Cardiac septum (tissue), 1 donor: ENCODE data around the gene EMID1. TPM values are rescaled to one million over a fixed set of nuclear protein-coding genes. Genes with fewer than 3 reads are reported as not detected.

Source experiments
- DNase-seq: peaks from one replicate; pipeline ENCODE4 v3.0.0-alpha.2; 2020; ENCODE audit warnings: low spot score
- intact Hi-C: fragments of 100-400 bp; cut with DNase I; formaldehyde crosslinking; loops from one replicate; pipeline ENCODE4 v1.14.0; 2022
- total RNA-seq: library from RNA; stranded (reverse); fragmentation: NEBNext Ultra II Directional; extraction: Animal tissue kit (Norgen Biotek cat#: 25700); gene quantifications from one replicate; pipeline ENCODE4 v1.2.1, GENCODE V29; 2021
- donor health status: DM: no; HTN: no; CAD: no.

The EMID1 gene
- total RNA-seq, 1 donor from 2014 or later = 1.3 TPM

DNA sequence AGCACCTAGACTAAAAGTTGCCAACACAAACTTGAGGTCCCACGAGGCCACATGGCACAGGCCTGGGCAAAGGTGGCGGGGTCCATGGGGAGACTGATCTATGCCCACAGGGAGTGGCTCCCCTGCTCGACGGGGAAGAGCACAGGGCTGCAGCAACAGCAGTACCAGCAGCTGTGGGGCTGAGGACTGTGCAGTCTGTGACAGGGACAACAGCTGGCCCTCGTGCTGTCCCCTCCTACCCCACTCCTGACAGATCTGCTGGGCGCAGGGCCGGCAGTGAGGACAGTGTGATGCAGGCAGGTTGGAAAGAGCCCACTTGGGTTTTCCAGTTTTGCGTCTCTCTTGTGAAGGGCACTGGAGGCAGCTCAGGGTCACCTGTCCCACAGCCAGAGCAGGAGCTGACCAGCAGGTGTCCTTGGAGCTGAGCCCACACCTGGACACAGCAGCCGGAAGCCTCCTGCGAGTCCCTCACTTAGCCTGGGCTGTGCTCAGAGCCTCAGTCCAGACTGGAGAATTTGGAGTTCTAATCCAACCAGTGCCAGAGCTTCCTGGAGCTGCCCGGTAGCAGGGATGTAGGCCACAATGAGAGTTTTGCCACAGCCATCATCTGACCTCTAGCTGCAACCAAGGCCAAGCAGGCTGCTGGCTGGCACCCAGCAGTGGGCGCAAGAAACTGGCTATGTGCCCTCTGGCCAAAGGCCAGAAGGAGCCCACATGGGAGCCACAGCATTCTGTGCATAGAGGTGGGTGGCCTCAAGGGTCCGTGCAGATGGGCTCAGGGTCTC, 97.2 kb downstream of the EMID1 start:
- no peak for DNase-seq
- intact Hi-C loops = no loop called here

DNA sequence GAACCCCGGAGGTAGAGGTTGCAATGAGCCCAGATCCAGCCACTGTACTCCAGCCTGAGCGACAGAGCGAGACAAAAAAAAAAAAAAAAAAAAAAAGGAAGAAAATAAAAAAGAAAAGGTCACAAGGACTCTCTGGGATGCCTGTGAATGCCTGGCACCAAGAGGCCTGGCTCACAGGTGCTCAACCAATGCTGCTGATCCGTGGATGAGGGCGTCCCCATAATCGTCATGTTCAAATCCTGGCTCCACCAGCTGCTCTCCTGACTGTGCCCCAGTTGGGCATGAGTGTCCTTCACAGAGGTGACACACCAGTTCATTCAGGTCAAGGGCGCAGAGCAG, 100.1 kb downstream of the EMID1 start:
- no peak for DNase-seq
- intact Hi-C loops = loop anchor here (2.0 to 5.0 kb wide), 3 partner anchors 37 to 83 kb away; partner anchors contain the start of genes AP1B1 and EWSR1

DNA sequence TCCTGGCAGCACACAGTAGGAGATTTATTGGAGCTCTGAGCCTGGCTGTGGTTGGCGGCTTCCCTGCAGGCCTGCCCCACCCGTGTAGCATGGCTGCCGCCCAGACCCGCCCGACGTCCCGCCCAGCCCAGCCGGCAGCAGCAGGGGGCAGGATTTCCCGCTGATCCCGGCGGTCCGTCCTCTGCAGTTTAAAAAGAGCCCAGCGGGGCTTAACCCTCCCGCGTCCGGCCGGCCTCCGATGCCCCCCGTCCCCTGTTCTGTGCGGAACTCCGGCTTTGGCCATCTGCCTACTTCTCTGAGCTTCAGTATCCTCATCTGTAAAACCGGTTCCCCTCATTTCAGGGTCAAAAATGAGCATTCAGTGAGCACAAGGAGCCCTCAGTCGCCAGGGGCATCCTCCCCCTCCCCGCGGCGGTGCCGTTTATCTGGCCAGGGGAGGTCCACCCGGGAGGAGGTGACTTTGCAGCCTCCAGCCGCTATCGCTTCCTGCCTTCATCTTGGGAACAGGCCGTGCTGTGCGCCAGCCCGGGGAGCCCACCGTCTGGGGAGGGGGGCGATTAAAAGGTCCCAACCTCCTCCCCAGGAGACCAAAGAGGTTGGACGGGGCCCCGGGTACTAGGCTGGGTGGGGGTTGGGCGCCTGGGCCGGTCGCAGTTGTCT, 100.6 kb downstream of the EMID1 start, which contains the start of gene GAS2L1:
TSS of gene GAS2L1 (plus strand) at position 476 of the 660 bp plus-strand sequence. CDS start 1,456 bp downstream, outside the sequence.
- peak; percentile 92 for DNase-seq
- intact Hi-C loops = loop anchor here (2.0 to 5.0 kb wide), 3 partner anchors 38 to 82 kb away; partner anchors contain the start of genes AP1B1 and EWSR1

DNA sequence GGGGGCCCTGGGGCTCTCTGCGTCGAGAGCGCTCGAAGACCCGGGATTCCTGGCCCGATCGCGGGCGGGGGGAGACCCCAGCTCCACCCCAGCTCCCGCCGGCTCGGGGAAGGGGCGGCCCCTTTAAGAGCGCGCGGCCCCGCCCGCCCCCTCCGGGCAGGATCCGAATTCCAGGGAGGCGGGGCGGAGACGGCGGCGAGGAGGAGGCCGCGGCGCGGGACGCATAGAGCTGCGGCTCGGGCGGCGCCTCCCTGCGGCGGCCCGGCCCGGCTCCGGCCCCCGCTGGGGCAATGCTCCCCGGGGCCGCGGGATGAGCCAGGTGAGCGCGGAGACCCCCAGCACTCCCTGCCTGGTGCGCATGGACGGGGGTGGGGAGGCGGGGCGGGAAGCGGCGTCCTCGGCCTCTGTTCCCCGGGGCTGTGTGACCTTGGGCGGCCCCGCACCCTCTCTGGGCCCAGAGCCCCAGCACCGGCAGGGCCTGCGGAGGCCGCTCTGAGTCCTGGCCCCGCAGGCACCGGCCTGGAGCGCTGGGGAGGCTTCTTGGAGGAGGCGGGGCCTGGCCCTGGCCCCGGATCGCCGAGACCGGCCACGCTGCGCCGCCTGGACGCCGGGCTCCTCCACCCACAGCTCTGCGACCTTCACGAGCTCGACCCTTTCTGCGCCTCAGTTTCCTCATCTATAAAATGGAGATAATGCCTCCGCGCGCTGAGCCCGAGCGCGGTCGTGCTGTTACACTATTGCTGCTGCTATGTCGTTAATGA, 101.3 kb downstream of the EMID1 start:
- peak; percentile 90 for DNase-seq
- intact Hi-C loops = loop anchor here (2.0 to 5.0 kb wide), 3 partner anchors 38 to 82 kb away; partner anchors contain the start of genes AP1B1 and EWSR1

DNA sequence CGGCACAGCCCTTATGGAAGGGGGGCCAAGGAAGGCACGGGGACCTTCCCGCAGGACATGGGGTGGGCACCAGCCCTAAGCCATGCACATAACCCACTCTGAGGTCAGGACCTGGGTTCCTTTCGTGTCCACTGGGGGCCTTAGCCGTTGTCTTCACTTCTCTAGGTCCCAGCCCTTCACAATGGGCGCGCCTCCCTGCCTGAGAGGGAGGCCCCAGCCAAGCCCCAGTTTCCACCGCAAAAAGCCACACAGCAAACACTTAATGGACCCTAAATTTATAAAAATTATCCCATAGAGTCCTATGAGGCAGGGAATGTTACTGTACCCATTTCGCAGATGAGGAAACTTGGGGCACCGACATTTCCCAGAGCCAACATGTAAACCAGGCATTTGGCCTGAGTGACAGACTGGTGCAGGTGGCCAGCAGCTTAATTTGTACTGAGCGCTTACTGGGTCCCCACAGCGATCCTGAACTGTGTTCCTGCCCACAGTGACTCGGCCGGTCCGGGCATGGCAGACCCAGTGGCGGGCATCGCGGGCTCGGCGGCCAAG, 102.0 kb downstream of the EMID1 start:
- intact Hi-C loops = loop anchor here (2.0 to 5.0 kb wide), 3 partner anchors 39 to 81 kb away; partner anchors contain the start of genes AP1B1 and EWSR1
- no peak for DNase-seq

DNA sequence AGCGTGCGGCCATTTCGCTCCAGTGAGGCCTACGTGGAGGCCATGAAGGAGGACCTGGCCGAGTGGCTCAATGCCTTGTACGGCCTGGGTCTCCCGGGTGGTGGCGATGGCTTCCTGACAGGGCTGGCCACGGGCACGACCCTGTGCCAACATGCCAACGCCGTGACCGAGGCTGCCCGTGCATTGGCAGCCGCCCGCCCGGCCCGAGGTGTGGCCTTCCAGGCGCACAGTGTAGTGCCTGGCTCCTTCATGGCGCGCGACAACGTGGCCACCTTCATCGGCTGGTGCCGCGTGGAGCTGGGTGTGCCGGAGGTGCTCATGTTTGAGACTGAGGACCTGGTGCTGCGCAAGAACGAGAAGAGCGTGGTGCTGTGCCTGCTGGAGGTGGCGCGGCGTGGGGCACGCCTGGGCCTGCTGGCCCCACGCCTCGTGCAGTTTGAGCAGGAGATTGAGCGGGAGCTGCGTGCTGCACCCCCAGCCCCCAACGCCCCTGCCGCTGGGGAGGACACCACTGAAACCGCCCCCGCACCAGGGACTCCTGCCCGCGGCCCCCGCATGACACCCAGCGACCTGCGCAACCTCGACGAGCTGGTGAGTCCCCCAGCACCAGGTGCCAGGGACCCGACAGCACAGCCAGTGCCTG, 102.6 kb downstream of the EMID1 start:
- DNase-seq = no peak
- intact Hi-C loops = loop anchor here (5.0 kb wide), 1 partner anchor 49 kb away; no protein-coding TSS in a partner anchor

DNA sequence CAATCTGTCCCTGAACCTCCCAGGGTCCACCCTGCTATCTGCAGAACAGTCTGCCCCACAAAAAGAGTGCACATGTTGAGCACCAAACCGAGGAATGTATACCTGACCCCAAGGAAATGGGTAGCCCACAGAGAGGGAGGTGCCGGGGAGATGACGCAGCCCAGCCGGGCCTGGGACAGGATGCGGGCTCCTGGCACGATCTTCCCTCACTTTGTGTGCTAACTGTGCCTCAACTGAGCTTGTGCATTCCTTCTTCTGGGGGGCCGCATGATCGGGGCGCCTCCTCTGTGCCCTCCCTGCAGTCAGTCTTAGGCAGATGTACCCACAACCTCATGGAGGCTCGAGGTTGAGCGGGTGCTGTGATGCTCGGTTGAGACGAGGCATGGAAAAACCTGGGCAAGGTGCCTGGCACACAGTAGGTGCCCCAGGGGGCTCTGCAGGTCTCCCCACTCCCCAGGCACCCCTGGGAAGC, 103.1 kb downstream of the EMID1 start:
- no peak for DNase-seq
- intact Hi-C loops = loop anchor here (5.0 kb wide), 1 partner anchor 48 kb away; no protein-coding TSS in a partner anchor

Other genes with a start within 250 kb of the EMID1 start
- not detected for gene C22orf31, start 144.1 kb upstream of the EMID1 start, total RNA-seq
- 52.1 TPM for gene KREMEN1, start 132.9 kb upstream of the EMID1 start, total RNA-seq
- 16.7 TPM for gene RHBDD3, start 62.1 kb downstream of the EMID1 start, total RNA-seq
- 138 TPM for gene EWSR1, start 62.4 kb downstream of the EMID1 start, total RNA-seq
- 13.0 TPM for gene GAS2L1, start 100.8 kb downstream of the EMID1 start, total RNA-seq
- gene RASL10A, start 109.8 kb downstream of the EMID1 start, total RNA-seq = 1.3 TPM
- 28.0 TPM for gene AP1B1, start 182.7 kb downstream of the EMID1 start, total RNA-seq
- gene RFPL1, start 232.7 kb downstream of the EMID1 start, total RNA-seq = not detected